GM21529 (cell line): Measurements from ENCODE around the gene LRRC34.
A peak's percentile ranks its signal among the peaks of the same experiment; 100 is the strongest.

Experiments used
- ATAC-seq: cut with Tn5 transposase; IDR thresholded peaks from one replicate; pipeline ENCODE4 v1.9.1; 2021; ENCODE audit not compliant: unreplicated experiment

LRRC34 gene, protein sequence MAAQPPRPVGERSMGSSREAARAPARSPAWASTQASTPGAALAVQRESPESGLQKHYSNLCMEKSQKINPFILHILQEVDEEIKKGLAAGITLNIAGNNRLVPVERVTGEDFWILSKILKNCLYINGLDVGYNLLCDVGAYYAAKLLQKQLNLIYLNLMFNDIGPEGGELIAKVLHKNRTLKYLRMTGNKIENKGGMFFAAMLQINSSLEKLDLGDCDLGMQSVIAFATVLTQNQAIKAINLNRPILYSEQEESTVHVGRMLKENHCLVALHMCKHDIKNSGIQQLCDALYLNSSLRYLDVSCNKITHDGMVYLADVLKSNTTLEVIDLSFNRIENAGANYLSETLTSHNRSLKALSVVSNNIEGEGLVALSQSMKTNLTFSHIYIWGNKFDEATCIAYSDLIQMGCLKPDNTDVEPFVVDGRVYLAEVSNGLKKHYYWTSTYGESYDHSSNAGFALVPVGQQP

DNA sequence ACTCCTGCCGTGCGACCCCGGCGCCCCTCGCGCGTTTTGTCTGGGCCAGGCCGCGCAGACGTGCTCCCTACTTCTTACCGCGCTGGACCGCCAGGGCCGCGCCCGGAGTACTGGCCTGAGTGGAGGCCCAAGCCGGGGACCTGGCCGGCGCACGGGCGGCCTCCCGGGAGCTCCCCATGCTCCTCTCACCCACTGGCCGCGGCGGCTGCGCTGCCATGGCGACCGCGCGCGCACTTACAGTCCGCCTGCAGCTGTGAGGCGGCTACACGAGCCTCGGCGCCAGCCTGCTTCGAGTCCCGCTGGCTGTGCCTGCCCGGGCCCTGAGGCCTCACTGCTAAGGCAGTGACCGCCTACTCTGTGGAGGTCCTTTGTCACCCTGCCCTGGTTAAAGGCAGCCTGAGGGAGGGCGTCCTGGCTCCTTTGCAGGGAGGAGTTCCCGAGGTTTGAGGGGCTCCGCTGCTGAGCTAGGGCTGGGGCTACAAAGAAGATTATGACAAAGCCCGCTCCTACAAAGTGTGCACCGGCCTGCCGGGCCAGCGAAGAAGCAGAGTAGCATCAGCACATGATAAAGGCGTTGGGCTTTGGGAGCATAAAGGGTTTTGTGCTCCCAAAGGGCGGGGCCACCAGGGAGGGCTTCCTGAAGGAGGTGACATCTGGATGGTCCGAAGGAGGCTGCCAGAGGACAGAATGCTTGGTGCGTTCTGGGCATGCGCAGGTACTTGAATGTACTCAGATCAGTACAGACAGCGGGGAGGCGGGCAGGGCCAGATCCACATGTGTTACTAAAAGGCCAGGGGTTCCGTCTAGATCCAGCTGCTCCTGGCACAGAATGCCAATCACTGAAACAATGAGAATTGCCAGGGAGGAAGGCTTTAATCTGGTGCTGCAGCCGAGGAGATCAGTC, at the start of gene LRRC34, which contains the start of gene LRRIQ4:
Gene LRRC34 (minus strand): TSS at position 573 of the 904 bp plus-strand sequence. CDS start 356 bp downstream, at position 217.
Gene LRRIQ4 (plus strand): TSS at position 539 of the 904 bp plus-strand sequence. CDS start 9,052 bp downstream, outside the sequence.
- peak; percentile 58 for ATAC-seq

DNA sequence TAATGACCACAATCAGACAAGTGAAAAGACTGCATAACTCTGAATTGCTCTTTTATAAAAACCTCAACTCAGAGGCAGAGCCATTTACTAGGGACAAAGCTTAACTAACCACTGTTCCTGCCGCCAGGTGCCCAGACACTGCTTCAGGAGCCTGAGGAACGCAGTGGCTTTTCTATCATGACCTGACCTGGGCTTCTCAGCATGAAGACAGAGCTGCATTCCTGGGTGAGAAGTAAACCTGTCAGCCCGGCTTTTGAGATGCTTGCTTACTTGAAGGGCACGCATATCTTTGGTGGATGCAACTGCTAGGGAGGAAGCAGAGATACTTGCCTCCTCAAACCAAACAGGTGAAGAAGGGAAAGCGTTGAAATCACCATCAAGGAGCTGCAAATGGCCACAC, 49.2 kb upstream of the LRRC34 start:
- ATAC-seq = no peak

DNA sequence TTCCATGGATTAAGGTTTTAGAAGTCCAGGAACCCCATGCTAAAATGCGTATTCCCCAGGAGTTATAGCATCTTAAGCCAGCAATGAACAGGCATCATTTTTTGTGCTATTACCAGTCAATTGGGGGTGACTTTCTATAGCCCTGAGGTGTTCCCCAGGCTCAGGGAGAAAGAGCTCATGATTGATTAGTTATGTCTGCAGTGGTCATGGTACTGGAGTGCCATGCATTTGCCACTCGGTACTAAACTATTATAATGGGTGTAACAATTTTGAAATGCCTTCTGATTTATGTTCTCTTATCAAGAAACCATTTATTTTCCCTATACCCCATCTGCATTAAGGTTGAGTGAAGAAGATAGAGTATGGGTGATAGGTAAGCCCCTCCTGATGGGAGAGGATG, 45.1 kb upstream of the LRRC34 start:
- no peak for ATAC-seq

DNA sequence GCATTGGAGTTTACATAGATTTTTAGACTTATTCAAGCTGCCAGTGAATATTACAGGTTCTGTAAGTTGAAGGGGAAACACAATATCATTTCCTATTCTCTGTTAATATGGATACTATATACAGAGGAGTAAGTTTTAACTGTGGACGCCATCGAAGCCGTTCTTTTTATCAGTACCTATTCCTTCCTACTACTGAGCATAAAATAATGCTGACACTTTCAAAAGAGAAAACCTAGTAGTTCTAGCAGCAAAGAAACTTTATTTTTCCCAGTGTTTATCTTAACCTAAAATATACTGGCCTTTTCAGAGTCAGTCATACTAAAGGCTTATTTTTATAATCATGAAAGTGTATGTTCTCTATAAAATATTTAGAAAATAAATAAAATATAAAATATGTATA, 42.8 kb upstream of the LRRC34 start:
- no peak for ATAC-seq

DNA sequence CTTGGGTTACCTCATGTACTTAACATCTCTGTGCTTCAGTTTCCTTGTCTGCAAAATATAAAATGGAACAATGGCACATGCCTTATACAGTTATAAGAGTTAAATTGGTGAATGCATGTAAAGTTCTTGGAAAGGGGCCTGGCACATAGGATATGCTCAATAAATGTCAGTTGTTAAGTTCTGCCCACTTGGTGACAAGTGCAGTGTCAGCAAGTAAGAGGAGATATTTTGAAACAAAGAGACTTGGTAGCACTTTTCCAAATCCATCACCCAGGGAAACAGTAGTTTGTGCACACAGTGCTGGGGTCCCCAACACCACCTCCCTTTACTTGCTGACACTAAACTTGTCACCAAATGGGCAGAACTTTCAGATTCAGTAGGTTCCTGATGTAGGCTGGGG, 37.9 kb upstream of the LRRC34 start:
- no peak for ATAC-seq

DNA sequence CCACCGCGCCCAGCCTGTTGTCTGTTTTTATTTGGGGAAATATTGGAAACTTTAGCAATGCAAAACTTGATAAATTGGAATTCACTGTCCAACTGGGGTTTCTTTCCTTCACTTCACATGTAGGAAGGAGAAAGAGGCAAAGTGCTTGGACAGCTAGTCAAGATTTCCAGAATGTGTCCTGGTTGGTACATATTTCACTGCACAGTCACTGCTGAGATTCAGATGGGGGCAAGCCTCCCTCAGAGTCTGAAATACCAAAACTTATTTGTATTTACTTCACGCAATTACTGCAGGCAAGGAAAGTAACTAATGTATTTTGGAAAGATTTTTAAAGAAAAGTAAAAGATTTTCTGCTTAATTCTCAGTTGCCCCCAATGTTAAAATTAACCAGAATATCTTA, 36.0 kb upstream of the LRRC34 start:
- no peak for ATAC-seq

DNA sequence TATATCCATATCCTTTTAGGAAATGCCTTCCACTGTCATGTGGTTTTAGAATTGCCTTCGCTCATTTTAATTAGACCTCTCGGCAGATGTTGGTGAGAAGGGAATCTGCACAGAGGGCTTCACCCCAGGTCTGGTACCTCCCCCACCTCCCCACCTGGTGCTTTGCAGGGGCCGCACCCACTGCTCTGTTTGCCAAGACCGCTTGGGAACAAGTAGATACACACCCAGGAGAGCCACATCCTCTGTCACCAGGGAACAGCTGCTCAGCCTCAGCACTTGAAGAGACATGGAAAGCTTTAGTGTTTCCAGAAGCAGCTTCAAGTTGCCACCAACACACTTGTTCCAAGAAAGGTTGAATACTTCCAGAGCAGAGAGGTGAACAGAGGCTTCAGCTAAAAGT, 35.2 kb upstream of the LRRC34 start:
- ATAC-seq = no peak

DNA sequence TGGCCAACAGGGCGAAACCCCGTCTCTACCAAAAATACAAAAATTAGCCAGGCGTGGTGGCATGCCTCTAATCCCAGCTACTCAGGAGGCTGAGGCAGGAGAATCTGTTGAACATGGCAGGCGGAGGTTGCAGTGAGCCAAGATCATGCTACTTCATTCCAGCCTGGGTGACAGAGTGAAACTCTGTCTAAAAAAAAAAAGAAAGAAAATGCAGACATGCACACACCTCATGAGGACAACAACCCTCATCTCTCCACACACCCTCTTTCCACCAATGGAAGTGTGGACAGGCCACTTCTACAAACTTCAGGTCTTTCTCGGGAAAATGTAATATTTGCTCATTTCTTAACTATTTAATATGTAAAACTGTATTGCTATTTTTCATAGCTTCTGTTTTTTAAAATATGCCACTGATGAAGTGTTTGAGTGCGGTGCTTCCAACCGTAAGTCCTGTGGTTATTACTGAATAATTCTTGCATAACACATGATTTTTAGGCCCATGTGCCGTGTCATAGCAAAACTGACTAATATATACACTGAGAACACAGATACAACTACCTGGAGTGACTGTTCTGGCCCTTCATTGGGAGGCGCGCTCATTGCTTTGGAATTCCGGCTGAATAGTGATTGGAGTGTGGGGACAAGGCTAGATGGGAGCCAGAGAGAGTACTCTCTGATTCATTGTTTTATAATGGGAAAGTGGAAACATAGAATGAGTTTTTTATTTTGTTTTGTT, 33.9 kb upstream of the LRRC34 start:
- peak; percentile 98 for ATAC-seq

DNA sequence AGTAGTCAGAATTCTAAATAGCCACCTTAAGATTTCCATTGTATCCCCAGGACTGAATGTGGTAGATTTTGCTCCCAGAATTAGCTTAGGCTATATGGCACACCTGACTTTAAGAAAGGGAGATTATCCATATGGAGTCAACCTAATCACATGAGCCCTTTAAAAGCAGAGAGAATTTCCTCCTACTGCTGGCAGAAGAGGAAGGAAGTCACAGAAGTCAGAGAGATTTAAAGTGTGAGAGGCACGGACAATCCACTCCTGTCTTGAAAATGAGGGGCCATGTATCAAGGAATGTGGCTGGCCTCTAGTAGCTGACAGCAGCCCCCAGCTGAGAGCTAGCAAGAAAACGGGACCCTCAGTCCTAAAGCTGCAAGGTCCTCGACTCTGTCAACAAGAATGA, 30.3 kb upstream of the LRRC34 start:
- no peak for ATAC-seq

DNA sequence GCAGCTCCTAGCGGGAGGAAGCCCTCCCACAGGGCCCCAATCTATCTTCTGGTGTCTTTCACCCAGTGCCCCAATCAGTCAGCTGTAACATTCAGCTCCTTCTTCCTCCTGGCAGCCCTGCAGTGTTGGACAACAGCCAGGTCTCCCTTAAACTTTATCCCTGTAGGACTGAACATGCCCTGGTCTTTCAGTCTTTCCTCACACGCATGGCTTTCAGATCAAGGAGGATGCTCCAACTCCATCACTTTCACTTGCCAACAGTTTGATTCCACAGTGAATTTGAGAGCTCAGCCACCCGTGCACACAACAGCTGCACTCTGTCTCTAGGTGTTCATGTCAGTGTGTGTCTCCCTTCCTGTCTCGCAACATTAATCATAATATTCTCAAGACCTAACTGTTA, 28.5 kb upstream of the LRRC34 start:
- peak; percentile 78 for ATAC-seq

DNA sequence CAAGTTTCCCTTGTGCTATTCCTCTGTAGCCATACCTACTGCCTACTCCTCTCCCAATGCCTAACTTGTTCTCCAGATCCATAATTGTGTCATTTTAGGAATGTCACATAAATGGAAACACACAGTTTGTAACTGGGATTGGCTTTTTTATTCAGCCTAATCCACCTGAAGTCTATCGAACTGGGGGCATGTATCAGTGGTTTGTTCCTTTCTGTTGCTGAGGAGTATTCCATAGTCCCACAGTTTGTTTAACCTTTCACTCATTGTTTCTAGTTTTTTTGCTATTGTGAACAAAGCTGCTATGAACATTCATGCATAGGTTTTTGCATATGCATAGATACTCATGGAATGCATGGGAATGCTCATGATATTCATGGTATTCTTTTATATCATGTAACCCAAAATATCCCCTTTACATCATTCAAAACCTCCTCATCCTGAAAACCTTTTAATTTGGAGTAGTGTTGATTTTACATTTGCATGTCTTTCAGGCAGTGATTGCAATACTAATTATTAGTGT, 25.9 kb upstream of the LRRC34 start:
- ATAC-seq = no peak

DNA sequence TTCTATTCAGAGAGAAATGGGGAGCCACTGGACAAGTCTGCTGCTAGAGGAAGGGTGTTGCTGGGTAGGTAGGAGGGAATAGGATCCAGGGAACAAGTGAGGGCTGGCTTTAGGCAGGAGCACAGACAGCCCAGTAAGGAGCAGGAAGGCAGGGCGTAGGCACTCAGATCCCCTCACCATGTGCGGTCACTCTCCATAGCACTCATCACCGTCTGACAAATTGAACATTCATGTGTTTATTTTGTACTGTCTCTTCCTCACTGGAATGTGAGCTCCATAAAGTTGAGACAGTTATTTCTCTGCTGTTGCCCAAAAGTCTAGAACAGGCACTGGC, 24.2 kb upstream of the LRRC34 start:
- ATAC-seq = no peak

DNA sequence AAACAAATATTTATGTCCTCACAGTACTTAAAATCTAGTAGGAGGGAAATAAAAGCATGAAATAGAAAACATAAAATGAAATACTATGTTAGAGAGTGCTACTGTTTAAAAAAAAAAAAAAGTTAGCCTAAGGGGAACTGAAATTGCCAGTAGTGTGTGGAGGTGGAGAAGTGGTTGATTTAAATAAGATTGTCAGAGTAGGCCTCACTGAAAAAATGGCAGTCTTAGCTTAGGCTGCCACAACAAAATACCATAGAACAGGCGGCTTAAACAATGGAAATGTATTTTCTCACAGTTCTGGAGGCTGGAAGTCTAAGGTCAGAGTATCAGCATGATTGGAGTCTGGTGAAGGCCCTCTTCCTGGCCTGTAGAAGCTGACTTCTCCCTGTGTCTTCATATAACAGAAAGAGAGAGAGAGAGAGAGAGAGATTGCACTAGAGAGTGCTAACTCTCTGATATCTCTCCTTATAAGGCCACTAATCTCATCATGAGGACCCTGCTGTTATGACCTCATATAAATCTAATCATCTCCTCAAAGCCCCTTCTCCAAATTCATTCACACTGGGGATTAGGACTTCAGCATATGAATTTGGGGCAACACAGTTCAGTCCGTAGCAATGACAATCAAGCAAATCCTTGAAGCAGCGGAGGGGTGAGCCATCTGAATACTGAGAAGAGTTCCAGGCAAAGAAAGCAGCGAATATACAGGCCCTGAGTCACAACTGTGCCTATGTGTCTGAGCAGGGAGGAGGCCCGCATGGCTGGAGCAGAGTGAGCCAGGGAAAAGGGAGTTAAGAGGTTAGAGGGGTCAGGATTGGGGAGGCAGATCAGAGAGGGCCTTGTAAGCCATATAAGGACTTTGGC, 23.6 kb upstream of the LRRC34 start:
- peak; percentile 89 for ATAC-seq

DNA sequence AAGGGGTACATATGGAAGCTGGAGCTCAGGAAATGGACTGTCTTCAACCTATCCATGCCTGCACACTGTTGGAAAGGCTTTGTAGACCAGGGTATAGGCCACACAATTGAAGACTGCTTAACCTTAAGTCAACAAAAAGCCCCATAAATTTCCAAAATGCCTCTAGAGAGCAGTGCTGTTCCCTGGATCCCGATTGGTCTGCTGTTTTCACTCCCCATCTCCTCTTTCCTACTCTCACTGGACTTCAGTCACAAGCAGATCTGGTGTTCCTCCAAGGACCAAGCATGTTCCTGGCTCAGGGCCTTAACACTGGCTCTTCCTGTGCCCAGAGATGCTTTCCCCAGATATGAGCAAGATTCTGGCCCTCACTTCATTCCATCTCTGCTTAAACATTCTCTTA, 22.8 kb upstream of the LRRC34 start:
- peak; percentile 13 for ATAC-seq

DNA sequence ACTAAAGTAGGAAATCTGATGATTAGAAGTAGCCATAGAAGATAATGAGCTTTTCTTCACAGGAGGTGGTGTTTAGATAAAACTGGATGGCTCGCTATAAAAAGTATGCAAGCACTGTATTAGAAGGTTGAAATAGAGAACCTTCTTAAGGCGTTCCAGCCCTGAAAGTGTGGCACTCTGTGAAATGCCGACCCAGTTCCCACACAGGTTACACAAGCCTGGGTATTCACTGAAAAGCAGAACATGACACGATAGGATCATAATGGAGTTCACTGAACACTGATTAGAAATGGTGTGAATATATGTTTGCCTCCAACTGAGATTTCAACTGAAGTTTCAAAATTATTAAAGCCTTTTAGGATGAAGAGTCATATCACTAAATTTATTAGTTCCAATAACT, 15.0 kb upstream of the LRRC34 start:
- ATAC-seq = no peak

DNA sequence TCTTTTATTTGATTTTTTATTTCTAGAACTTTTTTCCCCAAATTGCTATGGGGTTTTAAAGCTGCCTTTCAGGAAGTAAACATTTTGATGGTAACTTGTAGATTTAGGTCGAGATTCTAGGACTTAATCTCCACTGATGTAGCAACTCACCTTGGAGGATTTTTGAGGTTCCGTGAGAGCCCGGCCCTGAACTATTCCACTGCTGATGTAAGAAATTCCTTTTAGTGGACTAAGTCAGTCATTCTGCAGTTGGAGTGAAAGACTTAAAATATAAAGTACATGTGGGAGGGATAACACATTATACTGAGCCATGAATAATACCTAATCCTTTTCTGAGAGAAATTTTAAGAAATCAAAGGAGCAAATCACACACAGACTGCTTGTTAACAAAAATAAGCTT, 12.6 kb upstream of the LRRC34 start:
- ATAC-seq = no peak

DNA sequence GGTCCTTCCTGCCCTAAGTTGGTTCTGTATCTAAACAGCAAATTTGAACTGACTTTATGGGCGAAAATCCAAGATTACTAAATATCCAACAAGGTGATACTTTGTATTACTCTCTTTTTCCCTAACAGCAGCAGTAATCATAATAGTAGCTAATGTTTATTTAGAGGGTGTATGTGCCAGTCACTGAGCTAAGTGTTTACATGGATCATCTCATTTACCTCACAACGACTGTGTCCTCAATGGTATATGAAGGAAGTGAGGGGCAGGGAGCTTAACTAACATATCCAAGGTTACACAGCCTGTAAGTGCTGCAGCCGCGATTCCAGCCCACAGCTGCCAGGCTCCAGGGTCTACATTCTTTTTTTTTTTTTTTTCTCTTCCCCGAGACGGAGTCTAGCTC, 10.3 kb upstream of the LRRC34 start:
- no peak for ATAC-seq

DNA sequence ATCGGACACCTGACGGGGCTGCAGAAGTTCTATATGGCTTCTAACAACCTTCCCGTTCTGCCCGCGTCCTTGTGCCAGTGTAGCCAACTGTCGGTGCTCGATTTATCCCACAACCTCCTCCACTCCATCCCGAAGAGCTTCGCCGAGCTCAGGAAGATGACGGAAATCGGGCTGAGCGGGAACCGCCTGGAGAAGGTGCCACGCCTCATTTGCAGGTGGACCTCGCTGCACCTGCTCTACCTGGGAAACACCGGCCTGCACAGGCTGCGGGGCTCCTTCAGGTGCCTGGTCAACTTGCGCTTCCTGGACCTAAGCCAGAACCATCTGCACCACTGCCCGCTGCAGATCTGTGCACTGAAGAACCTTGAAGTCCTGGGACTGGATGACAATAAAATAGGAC, 9.8 kb upstream of the LRRC34 start:
- no peak for ATAC-seq

DNA sequence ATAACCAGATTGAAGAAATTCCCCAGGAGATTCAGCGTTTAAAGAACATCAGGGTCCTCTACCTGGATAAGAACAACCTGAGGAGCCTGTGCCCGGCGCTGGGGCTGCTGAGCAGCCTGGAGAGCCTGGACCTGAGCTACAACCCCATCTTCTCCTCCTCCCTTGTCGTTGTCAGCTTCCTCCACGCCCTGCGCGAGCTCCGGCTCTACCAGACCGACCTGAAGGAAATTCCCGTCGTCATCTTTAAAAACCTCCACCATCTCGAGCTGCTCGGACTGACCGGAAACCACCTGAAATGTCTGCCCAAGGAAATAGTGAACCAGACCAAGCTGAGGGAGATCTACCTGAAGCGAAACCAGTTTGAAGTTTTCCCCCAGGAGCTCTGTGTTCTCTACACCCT, 9.4 kb upstream of the LRRC34 start:
- no peak for ATAC-seq

DNA sequence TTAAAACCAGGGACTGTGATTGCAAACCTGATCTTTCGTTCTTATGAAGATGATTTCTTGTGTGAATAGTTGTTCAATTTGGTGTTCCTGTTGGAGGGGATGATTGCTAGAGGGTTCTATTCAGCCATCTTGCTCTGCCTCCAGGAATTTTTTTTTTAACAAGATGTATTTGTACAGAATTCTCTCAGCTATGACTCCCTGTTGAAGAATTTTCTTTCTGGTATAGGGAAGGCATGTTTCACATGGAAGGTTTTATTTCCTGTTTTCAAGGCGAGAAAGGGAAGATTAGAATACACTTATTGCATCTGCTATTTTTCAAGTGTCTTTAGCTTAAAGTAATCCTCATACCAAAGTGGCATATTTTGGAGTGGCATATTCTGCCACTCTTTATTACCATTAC, 5.6 kb upstream of the LRRC34 start:
- ATAC-seq = no peak
